Fibroblast of lung (primary cell): ENCODE measurements around the gene SLC26A1.

ENCODE experiments used
- CTCF ChIP-seq, 2 donors: IDR thresholded peaks in 1 of 2; conservative IDR thresholded peaks in 1 of 2; 1 replicate in 1 of 2; 2 replicates in 1 of 2; pipeline ENCODE4 v1.5.1; 2011 to 2012; ENCODE audit warnings: low read length in 2 of 2, control low read depth in 1 of 2, inconsistent platforms in 1 of 2, low read depth in 1 of 2, mild to moderate bottlenecking in 1 of 2
- EZH2 ChIP-seq: IDR thresholded peaks from 2 replicates; pipeline ENCODE4 v1.5.1; 2012; ENCODE audit warnings: low read length, control low read depth, mild to moderate bottlenecking; ENCODE audit errors: missing control alignments

GRCh38 chr4:1041147-1041935 is 48.1 kb upstream of the SLC26A1 start:
- TF ChIP-seq CTCF (conservative IDR thresholded peaks at IDR 0.05 in 1 of 2, IDR thresholded peaks at IDR 0.05 in 1 of 2; ENCODE audit: low read depth in 1 of 2, low read length in 2 of 2) (no peak), EZH2 (no peak)
